K562 (cell line): ENCODE measurements around the gene EIF4E. TPM values are rescaled to one million over a fixed set of nuclear protein-coding genes. Genes with fewer than 3 reads are reported as not detected.
A peak's percentile ranks its signal among the peaks of the same experiment; 100 is the strongest.

Experiments
- ATAC-seq: fragments of 200-7000 bp; cut with Tn5 transposase; 3 replicates; pipeline ENCODE4 v1.9.1; 2020; ENCODE audit warnings: moderate library complexity
- Bru-seq: library from RNA; stranded (reverse); fragments of 400-500 nt; gene quantifications from one replicate; lab custom pipeline; 2021; lab: Mats Ljungman, UMichigan
- BruChase-seq, 2 experiments: library from RNA; stranded (reverse); fragments of 400-500 nt; gene quantifications; one replicate each; lab custom pipeline; 2021; lab: Mats Ljungman, UMichigan
- BruUV-seq: library from RNA; stranded (reverse); fragments of 400-500 nt; replicated peaks from 2 replicates; lab custom pipeline; 2021; lab: Mats Ljungman, UMichigan
- CTCF ChIA-PET: fragments of 300-600 bp; formaldehyde crosslinking; extraction: SDS; loops from one replicate; lab custom pipeline; 2021; ENCODE audit warnings: low intra/inter-chr PET ratio; lab: Yijun Ruan, JAX
- POLR2A ChIA-PET: fragments of 300-600, 350-650 bp; sonication (Branson Sonifier 250); formaldehyde crosslinking; extraction: SDS; loops from one replicate; lab custom pipeline; 2021; ENCODE audit warnings: antibody characterized with exemption, inconsistent platforms; lab: Yijun Ruan, JAX
- DNase-seq, 4 experiments: peaks; one replicate each; pipeline versions ENCODE4 v3.0.0 to v3.0.0-alpha.2; 2011 to 2018; ENCODE audit warnings: low spot score in 3 of 4, mixed read lengths in 3 of 4; ENCODE audit errors: extremely low read depth in 1 of 4
- FAIRE-seq: peaks from 2 replicates; lab custom pipeline; 2011; peaks lifted over from hg19 to GRCh38; lab: Jason Lieb, UNC
- H2AFZ ChIP-seq: 2 replicates; pipeline ENCODE4 v1.6.0; 2011; ENCODE audit warnings: low read depth, low read length, control low read depth, inconsistent platforms
- H3K27ac ChIP-seq: fragments of 200-600 bp; 3 replicates; pipeline ENCODE4 v1.8.0; 2011; ENCODE audit warnings: low read depth, mild to moderate bottlenecking, control low read depth, inconsistent platforms, low read length, moderate library complexity, mixed read lengths; ENCODE audit errors: extremely low read depth
- H3K27me3 ChIP-seq, 2 experiments: fragments of 300-600 bp in 1 of 2; 2 replicates in 1 of 2; 3 replicates in 1 of 2; pipeline versions ENCODE4 v1.6.0 to v1.8.0; 2011; ENCODE audit warnings: inconsistent platforms in 2 of 2, low read length in 2 of 2, mild to moderate bottlenecking in 1 of 2, mixed read lengths in 1 of 2, moderate library complexity in 1 of 2; ENCODE audit not compliant: control insufficient read depth in 2 of 2, insufficient read depth in 2 of 2
- H3K36me3 ChIP-seq: fragments of 300-600 bp; 3 replicates; pipeline ENCODE4 v1.8.0; 2011; ENCODE audit warnings: mild to moderate bottlenecking, low read length, inconsistent platforms; ENCODE audit not compliant: control insufficient read depth, insufficient read depth
- H3K4me1 ChIP-seq, 2 experiments: fragments of 200-600 bp in 1 of 2; replicated peaks in 1 of 2; 2 replicates in 1 of 2; 3 replicates in 1 of 2; pipeline versions ENCODE4 v1.5.1 to v1.8.0; 2011; ENCODE audit warnings: inconsistent platforms in 2 of 2, low read length in 2 of 2, mild to moderate bottlenecking in 1 of 2, mixed read lengths in 1 of 2, moderate library complexity in 1 of 2; ENCODE audit not compliant: control insufficient read depth in 2 of 2, insufficient read depth in 2 of 2
- H3K4me2 ChIP-seq: 2 replicates; pipeline ENCODE4 v1.6.1; 2011; ENCODE audit warnings: low read length, control low read depth, inconsistent platforms, mixed read lengths; ENCODE audit not compliant: insufficient read depth
- H3K4me3 ChIP-seq: fragments of 200-600 bp; sonication (generic), shearing (Covaris generic); 2 replicates; pipeline ENCODE4 v1.5.1; 2016; ENCODE audit warnings: control low read depth, inconsistent platforms
- H3K79me2 ChIP-seq: fragments of 200-600 bp; 3 replicates; pipeline ENCODE4 v1.8.0; 2011; ENCODE audit warnings: low read length, inconsistent platforms; ENCODE audit not compliant: control insufficient read depth, insufficient read depth
- H3K9ac ChIP-seq, 2 experiments: 2 replicates each; pipeline versions ENCODE4 v1.6.0 to v1.6.1; 2011; ENCODE audit warnings: low read depth in 2 of 2, low read length in 2 of 2, control low read depth in 1 of 2, inconsistent platforms in 1 of 2, mild to moderate bottlenecking in 1 of 2, mixed read lengths in 1 of 2; ENCODE audit not compliant: insufficient read depth in 1 of 2
- H3K9me1 ChIP-seq: one replicate; pipeline ENCODE4 v1.6.0; 2011; ENCODE audit warnings: inconsistent platforms, mild to moderate bottlenecking, low read length, moderate library complexity; ENCODE audit not compliant: control insufficient read depth, insufficient read depth
- H3K9me3 ChIP-seq: replicated peaks from 2 replicates; pipeline ENCODE4 v1.5.1; 2011; ENCODE audit warnings: low read depth, low read length, inconsistent platforms; ENCODE audit not compliant: control insufficient read depth, insufficient read depth
- H4K20me1 ChIP-seq: replicated peaks from 2 replicates; pipeline ENCODE4 v1.6.1; 2011; ENCODE audit warnings: low read length, inconsistent platforms, mixed read lengths; ENCODE audit not compliant: control insufficient read depth, insufficient read depth
- ASH1L ChIP-seq: fragments of 450-650 bp; IDR thresholded peaks from 2 replicates; pipeline ENCODE4 v1.6.1; 2018; ENCODE audit warnings: borderline replicate concordance, mild to moderate bottlenecking, low read depth; ENCODE audit not compliant: partially characterized antibody
- CEBPB ChIP-seq: fragments of 450-650 bp; IDR thresholded peaks from 2 replicates; pipeline ENCODE4 v1.6.1; 2016; ENCODE audit warnings: missing genetic modification characterization, missing compliant biosample characterization
- GTF2E2 ChIP-seq: fragments of 200-800 bp; sonication (Bioruptor generic); IDR thresholded peaks from 2 replicates; pipeline ENCODE4 v1.6.1; 2016; ENCODE audit warnings: missing genetic modification characterization, missing compliant biosample characterization
- KDM5B ChIP-seq: fragments of 200-600 bp; sonication (generic); IDR thresholded peaks from 2 replicates; pipeline ENCODE4 v1.6.1; 2012; ENCODE audit warnings: low read depth, mild to moderate bottlenecking, moderate library complexity, low read length, control low read depth, inconsistent platforms; ENCODE audit not compliant: insufficient replicate concordance
- KLF6 ChIP-seq: fragments of 250-450 bp; sonication (Bioruptor Pico); IDR thresholded peaks from 2 replicates; pipeline ENCODE4 v1.4.0; 2020; ENCODE audit warnings: mild to moderate bottlenecking, moderate library complexity, borderline replicate concordance
- TCF7 ChIP-seq: sonication (generic); IDR thresholded peaks from 2 replicates; pipeline ENCODE4 v1.6.1; 2016; ENCODE audit warnings: antibody characterized with exemption, borderline replicate concordance
- TRIM25 ChIP-seq: fragments of 450-650 bp; IDR thresholded peaks from 2 replicates; pipeline ENCODE4 v1.7.0; 2016; ENCODE audit warnings: borderline replicate concordance
- ZHX1 ChIP-seq: fragments of 150-350 bp; conservative IDR thresholded peaks from 2 replicates; pipeline ENCODE4 v1.6.1; 2014; ENCODE audit warnings: low read length
- ZNF41 ChIP-seq: fragments of 250-450 bp; sonication (Bioruptor Pico); conservative IDR thresholded peaks from 2 replicates; pipeline ENCODE4 v1.4.0; 2020; ENCODE audit warnings: mild to moderate bottlenecking
- WGBS: fragments of 100-300 bp; shearing (Covaris generic); methylation state at CpG from one replicate; pipeline ENCODE4 v1.1.6; 2016; ENCODE audit warnings: low coverage, mixed read lengths; ENCODE audit not compliant: insufficient coverage; ENCODE audit errors: missing lambda C conversion rate; 5-methylcytosine and 5-hydroxymethylcytosine counted together
- in situ Hi-C: fragments of 300-500 bp; cut with MboI; formaldehyde crosslinking; loops from 4 replicates; pipeline ENCODE4 v1.15.0; 2018; ENCODE audit warnings: inconsistent platforms, mixed read lengths
- intact Hi-C: fragments of 100-400 bp; cut with micrococcal nuclease; formaldehyde crosslinking; loops from 2 replicates; pipeline ENCODE4 v1.14.2; 2022
- long read RNA-seq, 3 experiments: library from polyadenylated mRNA in 2 of 3; library from RNA in 1 of 3; unstranded in 2 of 3; stranded (forward) in 1 of 3; transcript quantifications; one replicate each; pipeline ENCODE4 v2.0.0, GENCODE V29; 2019 to 2022
- polyA minus RNA-seq, 3 experiments: library from RNA; depleted of rRNA, polyadenylated mRNA; stranded (reverse); fragments of >200 nt; gene quantifications; 2 replicates each; pipeline ENCODE4 v1.2.3, GENCODE V29; 2011
- polyA plus RNA-seq, 8 experiments: library from polyadenylated mRNA; depleted of rRNA in 4 of 8; stranded (reverse) in 5 of 8; unstranded in 3 of 8; fragments of >200 nt; fragmentation: Nextera tagmentation in 2 of 8; fragmentation: Illumina TruSeq in 1 of 8; extraction: Ambion mirVana in 2 of 8; extraction: Trizol in 1 of 8; gene quantifications; 2 replicates each; pipeline versions ENCODE4 v1.2.1 to v1.2.3, GENCODE V29; 2011 to 2014; ENCODE audit warnings: inconsistent platforms in 1 of 8, missing spikeins in 1 of 8
- total RNA-seq, 7 experiments: library from RNA; depleted of rRNA in 6 of 7; stranded (reverse); fragments of >200 nt in 6 of 7; fragmentation: Illumina TruSeq in 2 of 7; extraction: Trizol in 2 of 7; gene quantifications; 2 replicates each; pipeline versions ENCODE4 v1.2.1 to v1.2.3, GENCODE V29; 2011 to 2021; ENCODE audit warnings: low replicate concordance in 1 of 7

The EIF4E gene
- 66.1 and 219 TPM in 2 replicates for total RNA-seq (2011; cell fraction: chromatin; rRNA removed; ENCODE audit: low replicate concordance)
- total RNA-seq (2011; cell fraction: nucleolus; rRNA removed): 36.7 and 55.9 TPM in 2 replicates
- 126 and 178 TPM in 2 replicates for total RNA-seq (2011; cell fraction: nucleoplasm; rRNA removed)
- total RNA-seq (2014; rRNA removed): 149 and 178 TPM in 2 replicates
- total RNA-seq (2014; rRNA removed; fragmentation: Illumina TruSeq; extraction: Trizol): 305 and 329 TPM in 2 replicates
- total RNA-seq (2015; rRNA removed; fragmentation: Illumina TruSeq; extraction: Trizol): 334 and 370 TPM in 2 replicates
- 165 and 167 TPM in 2 replicates for total RNA-seq (2021)
- 108 and 179 TPM in 2 replicates for polyA plus RNA-seq (2011; rRNA removed)
- 22.6 and 76.2 TPM in 2 replicates for polyA plus RNA-seq (2011; cell fraction: cytosol; rRNA removed)
- polyA plus RNA-seq (2011; cell fraction: nucleus; rRNA removed): 29.0 and 44.4 TPM in 2 replicates
- polyA plus RNA-seq (2012): 59.0 and 146 TPM in 2 replicates
- polyA plus RNA-seq (2014; fragmentation: Illumina TruSeq; extraction: Trizol): 177 and 187 TPM in 2 replicates
- polyA plus RNA-seq (2014; fragmentation: Nextera tagmentation; extraction: Ambion mirVana): 100 to 1,000 TPM; 349 to 489 TPM
- polyA plus RNA-seq (2014; rRNA removed): 125 and 164 TPM in 2 replicates
- polyA minus RNA-seq (2011; rRNA and poly(A)+ RNA removed): 281 and 301 TPM in 2 replicates
- polyA minus RNA-seq (2011; cell fraction: cytosol; rRNA and poly(A)+ RNA removed): 79.5 and 99.4 TPM in 2 replicates
- polyA minus RNA-seq (2011; cell fraction: nucleus; rRNA and poly(A)+ RNA removed): 48.2 and 75.5 TPM in 2 replicates
- Bru-seq, nascent RNA: percentile 94 among the genes with signal in this experiment
- BruChase-seq, experiment 1, labeled RNA remaining after a 2-hour chase: percentile 95 among the genes with signal in this experiment
- BruChase-seq, experiment 2, labeled RNA remaining after a 6-hour chase: percentile 94 among the genes with signal in this experiment
- long read RNA-seq, experiment 1, full-length matches to known transcripts: 268 of 341 reads
- long read RNA-seq, experiment 1, partial matches to known transcripts: 47 of 341 reads
- long read RNA-seq, experiment 1, other reads (novel, unspliced or antisense): 26 of 341 reads
- long read RNA-seq, experiment 2, full-length matches to known transcripts: 10 of 62 reads
- long read RNA-seq, experiment 2, partial matches to known transcripts: 6 of 62 reads
- long read RNA-seq, experiment 2, other reads (novel, unspliced or antisense): 46 of 62 reads
- long read RNA-seq, experiment 3, full-length matches to known transcripts: 218 of 253 reads
- long read RNA-seq, experiment 3, partial matches to known transcripts: 23 of 253 reads
- long read RNA-seq, experiment 3, other reads (novel, unspliced or antisense): 12 of 253 reads

GRCh38 chr4:98928505-98929340 is at the start of gene EIF4E:
TSS of gene EIF4E (minus strand) at chr4:98929133. CDS start at chr4:98929112, 21 bp downstream.
- H4K20me1 ChIP-seq: peaks cover 13% of the 10 kb centered on the region; the same call in 1 of the 2 replicates
- intact Hi-C loops (loop anchor here (5.0 to 10.0 kb wide), 3 partner anchors 66 to 181 kb away; partner anchors contain the start of gene METAP1), in situ Hi-C loops (no loop called here)
- H3K9me1 ChIP-seq: no peaks in the 10 kb centered on the region
- WGBS: 0% methylated on average over 48 of the region's 68 CpGs
- DNase-seq (peak; percentile 94 to 99 (median 96)), FAIRE-seq (peak; percentile 92), ATAC-seq (peak; percentile 84)
- peaks cover 11 to 15% of the 10 kb centered on the region in 2 experiments for H3K4me1 ChIP-seq
- ChIA-PET POLR2A (interaction anchor here (0.5 to 2.3 kb wide), 25 partner anchors 9 to 1028 kb away, joined by 3 to 12 read pairs (median 3); partner anchors contain the start of genes ADH5 and METAP1), CTCF (interaction anchor here (0.6 to 0.9 kb wide), 2 partner anchors 19 to 66 kb away, joined by 3 to 4 read pairs; no protein-coding TSS in a partner anchor)
- H2AFZ ChIP-seq: peak within 1 kb of the TSS; percentile 95
- H3K36me3 ChIP-seq: peaks cover 29% of the 10 kb centered on the region
- peak within 1 kb of the TSS; percentile 97 for H3K4me3 ChIP-seq
- peak within 1 kb of the TSS; percentile 96 for H3K27ac ChIP-seq
- no TSS peak for BruUV-seq
- H3K79me2 ChIP-seq: peaks cover 65% of the 10 kb centered on the region
- H3K4me2 ChIP-seq: peak within 1 kb of the TSS; percentile 99
- H3K9ac ChIP-seq: peak within 1 kb of the TSS; percentile 97 to 99
- H3K9me3 ChIP-seq: no peaks in the 10 kb centered on the region; the same call in 1 of the 2 replicates
- H3K27me3 ChIP-seq: no peaks in the 10 kb centered on the region
- TF ChIP-seq KDM5B (peak; percentile 61), ZNF41 (CRISPR knock-in tag) (no peak), ZHX1 (0 out of 2 replicates have a peak, but pooled peaks have one; percentile 42), KLF6 (CRISPR knock-in tag) (0 out of 2 replicates have a peak, but pooled peaks have one; percentile 29), CEBPB (tag) (no peak), TCF7 (no peak), ASH1L (no peak), TRIM25 (no peak), GTF2E2 (tag) (peak; percentile 92)
